SK-N-SH (cell line): Measurements from ENCODE around the gene ENTPD7. TPM values are rescaled to one million over a fixed set of nuclear protein-coding genes. Genes with fewer than 3 reads are reported as not detected.

Experiments used
- CTCF ChIA-PET: fragments of 300-600, 350-600 bp; formaldehyde crosslinking; extraction: SDS; loops from one replicate; lab custom pipeline; 2021; lab: Yijun Ruan, JAX
- POLR2A ChIA-PET: fragments of 350-600 bp; sonication (Branson Sonifier 250); formaldehyde crosslinking; extraction: SDS; loops from one replicate; lab custom pipeline; 2020; ENCODE audit warnings: antibody characterized with exemption, inconsistent platforms; lab: Yijun Ruan, JAX
- DNase-seq: peaks from one replicate; pipeline ENCODE4 v3.0.0; 2012
- H2AFZ ChIP-seq: fragments of 200-600 bp; sonication (generic); 2 replicates; pipeline ENCODE4 v1.8.1; 2016; ENCODE audit warnings: antibody characterized with exemption, mild to moderate bottlenecking, low read depth
- H3F3A ChIP-seq: fragments of 200-600 bp; sonication (generic); replicated peaks from 2 replicates; pipeline ENCODE3; 2016; ENCODE audit warnings: antibody characterized with exemption, mild to moderate bottlenecking; ENCODE audit not compliant: insufficient read depth
- H3K27ac ChIP-seq, 2 experiments: fragments of 200-500 bp in 1 of 2; fragments of 200-600 bp in 1 of 2; sonication (Bioruptor generic) in 1 of 2; sonication (generic), shearing (Covaris generic) in 1 of 2; 2 replicates each; pipeline versions ENCODE4 v1.5.1 to v1.6.1; 2014 to 2016; ENCODE audit warnings: low read depth in 2 of 2, inconsistent platforms in 1 of 2, low read length in 1 of 2, mild to moderate bottlenecking in 1 of 2, mixed read lengths in 1 of 2
- H3K27me3 ChIP-seq: fragments of 200-600 bp; sonication (generic), shearing (Covaris generic); 2 replicates; pipeline ENCODE4 v1.6.1; 2016; ENCODE audit warnings: mixed run types; ENCODE audit not compliant: insufficient read depth
- H3K36me3 ChIP-seq, 2 experiments: fragments of 200-500 bp in 1 of 2; fragments of 200-600 bp in 1 of 2; sonication (Bioruptor generic) in 1 of 2; sonication (generic) in 1 of 2; replicated peaks in 1 of 2; 2 replicates each; pipeline versions ENCODE3 to v1.5.1; 2014 to 2016; ENCODE audit warnings: low read length in 1 of 2, mild to moderate bottlenecking in 1 of 2; ENCODE audit not compliant: insufficient read depth in 2 of 2, control insufficient read depth in 1 of 2
- H3K4me1 ChIP-seq, 2 experiments: fragments of 200-500 bp in 1 of 2; fragments of 200-600 bp in 1 of 2; sonication (Bioruptor generic) in 1 of 2; sonication (generic), shearing (Covaris generic) in 1 of 2; 2 replicates each; pipeline versions ENCODE4 v1.5.1 to v1.6.1; 2014 to 2016; ENCODE audit warnings: low read depth in 1 of 2, low read length in 1 of 2, mixed run types in 1 of 2; ENCODE audit not compliant: insufficient read depth in 2 of 2, control insufficient read depth in 1 of 2
- H3K4me2 ChIP-seq: fragments of 200-600 bp; sonication (generic), shearing (Covaris generic); 2 replicates; pipeline ENCODE4 v1.6.1; 2017; ENCODE audit warnings: mixed run types
- H3K4me3 ChIP-seq, 2 experiments: fragments of 200-500 bp in 1 of 2; fragments of 200-600 bp in 1 of 2; sonication (Bioruptor generic) in 1 of 2; sonication (generic), shearing (Covaris generic) in 1 of 2; 2 replicates each; pipeline versions ENCODE4 v1.5.1 to v1.8.1; 2014 to 2016; ENCODE audit warnings: low read depth in 2 of 2, inconsistent platforms in 1 of 2, low read length in 1 of 2, mild to moderate bottlenecking in 1 of 2, mixed read lengths in 1 of 2, moderate library complexity in 1 of 2
- H3K79me2 ChIP-seq: fragments of 200-600 bp; sonication (generic); 2 replicates; pipeline ENCODE4 v1.8.1; 2017; ENCODE audit warnings: mild to moderate bottlenecking; ENCODE audit not compliant: insufficient read depth
- H3K9ac ChIP-seq: fragments of 200-600 bp; sonication (generic); 2 replicates; pipeline ENCODE4 v1.6.1; 2017; ENCODE audit warnings: mixed run types
- H3K9me2 ChIP-seq: fragments of 200-600 bp; sonication (generic); 2 replicates; pipeline ENCODE4 v1.6.1; 2017; ENCODE audit warnings: mixed run types
- H3K9me3 ChIP-seq: fragments of 200-600 bp; sonication (generic); 2 replicates; pipeline ENCODE4 v1.6.1; 2017; ENCODE audit warnings: mixed run types, mild to moderate bottlenecking, moderate library complexity
- H4K20me1 ChIP-seq: fragments of 200-600 bp; sonication (generic); 2 replicates; pipeline ENCODE4 v1.6.1; 2017; ENCODE audit warnings: mild to moderate bottlenecking, mixed run types; ENCODE audit not compliant: insufficient read depth
- ELF1 ChIP-seq: IDR thresholded peaks from 2 replicates; pipeline ENCODE4 v1.4.0; 2012
- EP300 ChIP-seq, 2 experiments: IDR thresholded peaks; 2 replicates each; pipeline versions ENCODE4 v1.4.0 to v1.6.1; 2012; ENCODE audit warnings: borderline replicate concordance in 1 of 2, low read depth in 1 of 2, low read length in 1 of 2
- EZH2phosphoT487 ChIP-seq: fragments of 200-600 bp; sonication (generic); IDR thresholded peaks from 2 replicates; pipeline ENCODE4 v1.6.1; 2017; ENCODE audit warnings: low read depth, mixed run types, mild to moderate bottlenecking, antibody characterized with exemption, moderate library complexity, borderline replicate concordance
- FOSL2 ChIP-seq: IDR thresholded peaks from 2 replicates; pipeline ENCODE4 v1.4.0; 2012; ENCODE audit warnings: low read depth, mild to moderate bottlenecking, moderate library complexity, borderline replicate concordance
- FOXM1 ChIP-seq: IDR thresholded peaks from 2 replicates; pipeline ENCODE4 v1.4.0; 2012; ENCODE audit warnings: low read depth, mild to moderate bottlenecking
- GABPA ChIP-seq: IDR thresholded peaks from 2 replicates; pipeline ENCODE4 v1.4.0; 2012; ENCODE audit warnings: low read depth, mild to moderate bottlenecking
- IRF3 ChIP-seq: fragments of 150-350 bp; IDR thresholded peaks from 2 replicates; pipeline ENCODE4 v1.6.1; 2016; ENCODE audit warnings: mild to moderate bottlenecking, low read depth, low read length
- MEF2A ChIP-seq: IDR thresholded peaks from 2 replicates; pipeline ENCODE4 v1.4.0; 2012; ENCODE audit warnings: low read depth, borderline replicate concordance
- PBX3 ChIP-seq: IDR thresholded peaks from 2 replicates; pipeline ENCODE4; 2012
- RAD21 ChIP-seq: IDR thresholded peaks from 2 replicates; pipeline ENCODE4 v1.6.1; 2012; ENCODE audit warnings: mild to moderate bottlenecking, low read length
- RCOR1 ChIP-seq: fragments of 150-350 bp; IDR thresholded peaks from 2 replicates; pipeline ENCODE4 v1.6.1; 2017; ENCODE audit warnings: antibody characterized with exemption, low read length
- SIN3A ChIP-seq: IDR thresholded peaks from 2 replicates; pipeline ENCODE4 v1.6.1; 2012; ENCODE audit warnings: low read depth, mild to moderate bottlenecking, low read length, moderate library complexity, borderline replicate concordance
- TCF12 ChIP-seq: IDR thresholded peaks from 2 replicates; pipeline ENCODE4 v1.4.0; 2012
- TEAD4 ChIP-seq: IDR thresholded peaks from 2 replicates; pipeline ENCODE4 v1.4.0; 2012; ENCODE audit warnings: mild to moderate bottlenecking, borderline replicate concordance; ENCODE audit not compliant: insufficient read depth
- YY1 ChIP-seq: IDR thresholded peaks from 2 replicates; pipeline ENCODE4 v1.4.0; 2012; ENCODE audit warnings: low read depth, mild to moderate bottlenecking
- ZBTB33 ChIP-seq: IDR thresholded peaks from 2 replicates; pipeline ENCODE4 v1.4.0; 2012; ENCODE audit warnings: low read depth, borderline replicate concordance
- WGBS: methylation state at CpG from one replicate; pipeline ENCODE4 v1.1.6; 2017; ENCODE audit warnings: low lambda C conversion rate; 5-methylcytosine and 5-hydroxymethylcytosine counted together
- polyA plus RNA-seq, 3 experiments: library from polyadenylated mRNA; depleted of rRNA; stranded (reverse); fragments of >200 nt; gene quantifications; 2 replicates each; pipeline ENCODE4 v1.2.3, GENCODE V29; 2012
- TF ChIP-seq, protein P1 (sequence below): fragments of 200-600 bp; sonication (generic); IDR thresholded peaks from 2 replicates; pipeline ENCODE4 v1.6.1; 2017; ENCODE audit warnings: antibody characterized with exemption, mild to moderate bottlenecking, moderate library complexity
- TF ChIP-seq, protein P2 (sequence below): IDR thresholded peaks from 2 replicates; pipeline ENCODE4 v1.4.0; 2012; ENCODE audit warnings: low read depth

The ENTPD7 gene
- polyA plus RNA-seq, 1 of the 3 experiments (the other 2 are of a cell fraction): 3.9 TPM

DNA sequence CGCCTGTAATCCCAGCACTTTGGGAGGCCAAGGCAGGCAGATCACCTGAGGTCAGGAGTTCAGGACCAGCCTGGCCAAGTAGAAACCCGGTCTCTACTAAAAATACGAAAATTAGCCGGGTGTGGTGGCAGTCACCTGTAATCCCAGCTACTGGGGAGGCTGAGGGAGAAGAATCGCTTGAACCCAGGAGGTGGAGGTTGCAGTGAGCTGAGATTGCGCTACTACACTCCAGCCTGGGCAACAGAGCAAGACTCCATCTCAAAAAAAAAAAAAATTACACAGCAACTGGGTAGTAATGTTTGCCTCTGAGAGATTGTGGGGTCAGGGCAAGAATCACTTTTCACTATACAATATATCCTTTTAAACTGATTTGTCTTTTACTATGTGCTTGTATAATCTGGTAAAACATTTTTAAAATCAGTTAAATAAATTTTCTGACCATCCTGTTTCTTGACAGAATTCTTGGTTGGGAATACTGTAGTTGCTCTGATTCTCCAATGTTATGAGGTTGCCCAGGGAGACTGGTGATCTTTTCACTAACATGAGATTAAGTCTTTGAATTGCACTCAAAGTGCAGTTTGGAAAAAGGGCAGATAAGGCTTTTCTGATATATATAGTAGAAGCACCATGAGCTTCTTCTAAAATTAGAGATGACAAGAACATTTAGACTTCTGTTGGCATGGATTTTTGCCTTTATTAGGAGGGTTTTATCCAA is 1.5 kb downstream of the ENTPD7 start:
- H3K9ac ChIP-seq: peak overlapping the region; percentile 94
- WGBS: 98% methylated on average over 6 of the region's 6 CpGs
- DNase-seq: no peak
- H3F3A ChIP-seq: peaks cover 31% of the 10 kb centered on the region
- peaks cover 6 to 33% of the 10 kb centered on the region in 2 experiments for H3K36me3 ChIP-seq
- H3K9me2 ChIP-seq: no peaks in the 10 kb centered on the region
- H3K9me3 ChIP-seq: no peaks in the 10 kb centered on the region
- H3K27ac ChIP-seq: peak overlapping the region in 1 of 2 experiments; percentile 92; a peak in 3 of 4 replicates
- POLR2A ChIA-PET: interaction anchor here (0.6 kb wide), 1 partner anchor 127 kb away, joined by 4 read pairs; no protein-coding TSS in a partner anchor
- no peaks in the 10 kb centered on the region for H4K20me1 ChIP-seq
- peaks cover 0 to 6% of the 10 kb centered on the region in 2 experiments; a peak in 3 of 4 replicates for H3K4me1 ChIP-seq
- H3K27me3 ChIP-seq: no peaks in the 10 kb centered on the region
- H2AFZ ChIP-seq: no peak overlapping the region
- CTCF ChIA-PET: interaction anchor here (1.6 kb wide), 1 partner anchor 10 kb away, joined by 3 read pairs; no protein-coding TSS in a partner anchor
- peak overlapping the region; percentile 94 for H3K4me2 ChIP-seq
- TF ChIP-seq MEF2A (no peak), RAD21 (no peak), IRF3 (no peak), PBX3 (no peak), FOXM1 (no peak), TEAD4 (no peak)
- H3K79me2 ChIP-seq: peaks cover 58% of the 10 kb centered on the region
- H3K4me3 ChIP-seq: peak overlapping the region in 1 of 2 experiments; percentile 91; a peak in 2 of 4 replicates

DNA sequence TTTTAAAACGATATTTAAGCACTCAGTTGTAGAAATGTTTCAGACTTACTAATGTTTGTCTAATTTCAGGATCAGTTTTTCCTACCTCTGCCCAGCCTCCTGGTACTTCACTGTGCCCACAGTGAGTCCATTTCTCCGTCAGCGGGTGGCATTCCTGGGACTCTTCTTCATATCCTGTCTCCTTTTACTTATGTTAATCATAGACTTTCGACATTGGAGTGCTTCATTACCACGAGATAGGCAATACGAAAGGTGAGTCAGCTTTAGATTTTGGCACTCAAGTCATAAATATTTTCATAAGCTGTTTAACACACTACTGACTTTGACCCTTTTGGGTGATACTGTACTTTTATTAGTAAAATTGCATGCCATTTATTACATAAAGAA is 2.1 kb downstream of the ENTPD7 start:
- CTCF ChIA-PET: interaction anchor here (1.6 kb wide), 1 partner anchor 10 kb away, joined by 3 read pairs; no protein-coding TSS in a partner anchor
- peak overlapping the region; percentile 94 for H3K9ac ChIP-seq
- no peak for TF ChIP-seq SIN3A
- no peak for TF ChIP-seq RCOR1
- peak; percentile 85 for TF ChIP-seq FOSL2
- no peak for TF ChIP-seq ELF1
- TF ChIP-seq YY1: no peak
- TF ChIP-seq FOXM1: no peak
- TF ChIP-seq EP300 (IDR thresholded peaks at IDR 0.05; ENCODE audit: borderline replicate concordance in 1 of 2, low read depth in 1 of 2, low read length in 1 of 2): peak in 1 of 2 experiments; percentile 72; a peak in 2 of 4 replicates
- TF ChIP-seq, protein P1, sequence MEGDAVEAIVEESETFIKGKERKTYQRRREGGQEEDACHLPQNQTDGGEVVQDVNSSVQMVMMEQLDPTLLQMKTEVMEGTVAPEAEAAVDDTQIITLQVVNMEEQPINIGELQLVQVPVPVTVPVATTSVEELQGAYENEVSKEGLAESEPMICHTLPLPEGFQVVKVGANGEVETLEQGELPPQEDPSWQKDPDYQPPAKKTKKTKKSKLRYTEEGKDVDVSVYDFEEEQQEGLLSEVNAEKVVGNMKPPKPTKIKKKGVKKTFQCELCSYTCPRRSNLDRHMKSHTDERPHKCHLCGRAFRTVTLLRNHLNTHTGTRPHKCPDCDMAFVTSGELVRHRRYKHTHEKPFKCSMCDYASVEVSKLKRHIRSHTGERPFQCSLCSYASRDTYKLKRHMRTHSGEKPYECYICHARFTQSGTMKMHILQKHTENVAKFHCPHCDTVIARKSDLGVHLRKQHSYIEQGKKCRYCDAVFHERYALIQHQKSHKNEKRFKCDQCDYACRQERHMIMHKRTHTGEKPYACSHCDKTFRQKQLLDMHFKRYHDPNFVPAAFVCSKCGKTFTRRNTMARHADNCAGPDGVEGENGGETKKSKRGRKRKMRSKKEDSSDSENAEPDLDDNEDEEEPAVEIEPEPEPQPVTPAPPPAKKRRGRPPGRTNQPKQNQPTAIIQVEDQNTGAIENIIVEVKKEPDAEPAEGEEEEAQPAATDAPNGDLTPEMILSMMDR: no peak
- no peak for TF ChIP-seq EZH2phosphoT487
- TF ChIP-seq TCF12: peak; percentile 72
- TF ChIP-seq, protein P2, sequence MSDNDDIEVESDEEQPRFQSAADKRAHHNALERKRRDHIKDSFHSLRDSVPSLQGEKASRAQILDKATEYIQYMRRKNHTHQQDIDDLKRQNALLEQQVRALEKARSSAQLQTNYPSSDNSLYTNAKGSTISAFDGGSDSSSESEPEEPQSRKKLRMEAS: peak; percentile 59; the same call in 1 of the 2 replicates
- TF ChIP-seq TEAD4: peak; percentile 53; the same call in 1 of the 2 replicates
- TF ChIP-seq GABPA: no peak
- no peak for TF ChIP-seq ZBTB33
- TF ChIP-seq PBX3: peak; percentile 77

More for the DNA sequence above, 2.1 kb downstream of the ENTPD7 start:
- Histone ChIP-seq H3F3A (peaks cover 36% of the 10 kb centered on the region), H3K27ac (peak overlapping the region; percentile 34 to 92; a peak in 3 of 4 replicates), H3K9me3 (no peaks in the 10 kb centered on the region), H3K27me3 (no peaks in the 10 kb centered on the region), H3K36me3 (peaks cover 6 to 38% of the 10 kb centered on the region in 2 experiments), H2AFZ (no peak overlapping the region), H3K9me2 (no peaks in the 10 kb centered on the region), H3K4me1 (peaks cover 5 to 6% of the 10 kb centered on the region in 2 experiments; a peak in 3 of 4 replicates), H3K4me2 (peak overlapping the region; percentile 94), H3K79me2 (peaks cover 58% of the 10 kb centered on the region), H4K20me1 (no peaks in the 10 kb centered on the region), H3K4me3 (peak overlapping the region in 1 of 2 experiments; percentile 91; a peak in 2 of 4 replicates)
- WGBS: 10% methylated on average over 6 of the region's 6 CpGs
- POLR2A ChIA-PET: no interaction called here
- no peak for DNase-seq
